Loucy (cell line): Measurements from ENCODE around the gene CMTM8.

Source experiments
- H2AFZ ChIP-seq: fragments of 200-600 bp; sonication (generic); 2 replicates; pipeline ENCODE4 v1.6.0; 2016; ENCODE audit warnings: antibody characterized with exemption, mild to moderate bottlenecking, low read length, moderate library complexity
- H3F3A ChIP-seq: fragments of 200-600 bp; 2 replicates; pipeline ENCODE4 v1.6.0; 2016; ENCODE audit warnings: antibody characterized with exemption, low read depth, mild to moderate bottlenecking
- H3K27me3 ChIP-seq: fragments of 200-600 bp; sonication (generic); 2 replicates; pipeline ENCODE4 v1.6.1; 2014; ENCODE audit warnings: low read length, mild to moderate bottlenecking; ENCODE audit not compliant: insufficient read depth, poor library complexity, severe bottlenecking
- H3K36me3 ChIP-seq: fragments of 200-600 bp; sonication (generic); 2 replicates; pipeline ENCODE4 v1.6.1; 2016; ENCODE audit warnings: low read length; ENCODE audit not compliant: insufficient read depth
- H3K4me1 ChIP-seq: fragments of 200-600 bp; sonication (generic); 2 replicates; pipeline ENCODE4 v1.5.1; 2014; ENCODE audit warnings: low read length, mild to moderate bottlenecking; ENCODE audit not compliant: insufficient read depth, poor library complexity, severe bottlenecking
- H3K4me2 ChIP-seq: fragments of 200-600 bp; sonication (generic); 2 replicates; pipeline ENCODE4 v1.6.0; 2014; ENCODE audit warnings: antibody characterized with exemption, low read length, low read depth, mild to moderate bottlenecking; ENCODE audit not compliant: poor library complexity, severe bottlenecking
- H3K4me3 ChIP-seq: fragments of 200-600 bp; sonication (generic); 2 replicates; pipeline ENCODE4 v1.5.1; 2014; ENCODE audit warnings: low read length, mild to moderate bottlenecking, mixed read lengths; ENCODE audit not compliant: poor library complexity, severe bottlenecking
- H3K79me2 ChIP-seq: fragments of 200-600 bp; sonication (generic); 2 replicates; pipeline ENCODE4 v1.6.1; 2014; ENCODE audit warnings: low read length; ENCODE audit not compliant: insufficient read depth
- H3K9ac ChIP-seq: fragments of 200-600 bp; sonication (generic); 2 replicates; pipeline ENCODE4 v1.6.0; 2014; ENCODE audit warnings: mild to moderate bottlenecking, low read depth, low read length, moderate library complexity; ENCODE audit not compliant: poor library complexity, severe bottlenecking
- H3K9me2 ChIP-seq: fragments of 200-600 bp; sonication (generic); replicated peaks from 2 replicates; pipeline ENCODE4 v1.6.1; 2016; ENCODE audit warnings: low read depth, low read length, mixed read lengths
- H3K9me3 ChIP-seq: fragments of 200-600 bp; sonication (generic); 2 replicates; pipeline ENCODE4 v1.6.1; 2014; ENCODE audit warnings: mild to moderate bottlenecking, antibody characterized with exemption, low read length, low read depth; ENCODE audit not compliant: insufficient read depth
- H4K20me1 ChIP-seq: fragments of 200-600 bp; sonication (generic); 2 replicates; pipeline ENCODE4 v1.6.0; 2014; ENCODE audit warnings: antibody characterized with exemption, low read length, mild to moderate bottlenecking; ENCODE audit not compliant: insufficient read depth, poor library complexity, severe bottlenecking
- EZH2phosphoT487 ChIP-seq: fragments of 200-600 bp; IDR thresholded peaks from 2 replicates; pipeline ENCODE4 v1.6.1; 2018; ENCODE audit warnings: antibody characterized with exemption, mild to moderate bottlenecking, moderate library complexity, borderline replicate concordance
- TF ChIP-seq, protein P1 (sequence below): fragments of 200-600 bp; sonication (generic); conservative IDR thresholded peaks from 2 replicates; pipeline ENCODE4 v1.5.1; 2014; ENCODE audit warnings: mild to moderate bottlenecking, antibody characterized with exemption, low read length

Gene CMTM8

DNA sequence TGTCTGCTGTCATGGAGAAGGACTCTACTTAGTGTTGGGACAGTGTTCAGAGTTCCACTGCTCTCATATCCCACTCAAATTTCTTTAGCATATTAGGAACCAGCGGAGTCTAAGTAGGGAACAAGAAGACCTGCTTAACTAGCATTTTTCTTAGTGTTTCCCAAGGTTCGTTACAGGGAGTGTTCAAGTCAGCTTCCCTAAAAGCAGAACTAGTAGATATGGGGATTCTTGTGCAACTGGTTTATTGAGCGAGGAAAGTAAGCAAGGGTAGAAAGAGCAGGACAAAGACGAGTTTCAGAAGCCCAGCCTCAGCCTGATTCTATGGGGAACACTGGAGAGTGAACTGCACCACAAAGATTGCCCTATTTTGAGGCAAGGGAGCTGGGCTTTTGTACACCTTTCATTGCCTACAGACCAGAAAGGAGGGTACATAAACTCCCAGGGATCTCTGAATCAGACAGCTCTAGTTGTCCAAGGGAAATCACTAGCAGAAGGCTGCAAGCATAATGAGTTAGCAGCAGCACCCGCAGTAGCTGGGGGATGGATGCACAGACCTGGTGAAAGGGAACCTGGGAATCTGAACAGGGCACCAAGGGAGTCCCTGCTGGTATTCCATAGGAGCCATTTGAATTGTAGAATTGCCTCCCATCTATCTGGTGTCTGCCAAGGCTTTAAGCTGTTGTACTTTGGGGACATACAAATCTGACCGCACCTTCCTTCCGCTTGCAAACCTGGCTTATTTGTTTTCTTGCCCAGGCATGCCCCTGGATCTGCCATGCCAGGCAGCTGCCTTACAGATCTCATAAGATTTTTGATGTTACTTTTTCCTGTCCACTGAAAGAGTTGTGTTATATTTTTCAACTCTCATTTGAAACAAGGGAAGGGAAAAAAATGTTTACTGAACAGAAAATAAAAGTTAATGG, 168.3 kb downstream of the CMTM8 start:
- Histone ChIP-seq H3K4me3 (no peak overlapping the region), H3K9me3 (no peaks in the 10 kb centered on the region), H3K36me3 (no peaks in the 10 kb centered on the region), H3F3A (no peaks in the 10 kb centered on the region), H3K79me2 (peaks cover 9% of the 10 kb centered on the region; the same call in 1 of the 2 replicates), H3K4me2 (peak overlapping the region; percentile 20), H3K4me1 (peaks cover 7% of the 10 kb centered on the region), H3K9ac (peak overlapping the region; percentile 42), H2AFZ (no peak overlapping the region), H3K9me2 (no peaks in the 10 kb centered on the region), H3K27me3 (no peaks in the 10 kb centered on the region), H4K20me1 (no peaks in the 10 kb centered on the region)
- TF ChIP-seq, protein P1, sequence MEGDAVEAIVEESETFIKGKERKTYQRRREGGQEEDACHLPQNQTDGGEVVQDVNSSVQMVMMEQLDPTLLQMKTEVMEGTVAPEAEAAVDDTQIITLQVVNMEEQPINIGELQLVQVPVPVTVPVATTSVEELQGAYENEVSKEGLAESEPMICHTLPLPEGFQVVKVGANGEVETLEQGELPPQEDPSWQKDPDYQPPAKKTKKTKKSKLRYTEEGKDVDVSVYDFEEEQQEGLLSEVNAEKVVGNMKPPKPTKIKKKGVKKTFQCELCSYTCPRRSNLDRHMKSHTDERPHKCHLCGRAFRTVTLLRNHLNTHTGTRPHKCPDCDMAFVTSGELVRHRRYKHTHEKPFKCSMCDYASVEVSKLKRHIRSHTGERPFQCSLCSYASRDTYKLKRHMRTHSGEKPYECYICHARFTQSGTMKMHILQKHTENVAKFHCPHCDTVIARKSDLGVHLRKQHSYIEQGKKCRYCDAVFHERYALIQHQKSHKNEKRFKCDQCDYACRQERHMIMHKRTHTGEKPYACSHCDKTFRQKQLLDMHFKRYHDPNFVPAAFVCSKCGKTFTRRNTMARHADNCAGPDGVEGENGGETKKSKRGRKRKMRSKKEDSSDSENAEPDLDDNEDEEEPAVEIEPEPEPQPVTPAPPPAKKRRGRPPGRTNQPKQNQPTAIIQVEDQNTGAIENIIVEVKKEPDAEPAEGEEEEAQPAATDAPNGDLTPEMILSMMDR: no peak
- TF ChIP-seq EZH2phosphoT487: no peak

GRCh38 chr3:32410367-32411246, 172.1 kb downstream of the CMTM8 start:
- no peaks in the 10 kb centered on the region for H3K9me2 ChIP-seq
- no peak for TF ChIP-seq EZH2phosphoT487
- TF ChIP-seq, protein P1: no peak
- H3K4me1 ChIP-seq: peaks cover 7% of the 10 kb centered on the region

DNA sequence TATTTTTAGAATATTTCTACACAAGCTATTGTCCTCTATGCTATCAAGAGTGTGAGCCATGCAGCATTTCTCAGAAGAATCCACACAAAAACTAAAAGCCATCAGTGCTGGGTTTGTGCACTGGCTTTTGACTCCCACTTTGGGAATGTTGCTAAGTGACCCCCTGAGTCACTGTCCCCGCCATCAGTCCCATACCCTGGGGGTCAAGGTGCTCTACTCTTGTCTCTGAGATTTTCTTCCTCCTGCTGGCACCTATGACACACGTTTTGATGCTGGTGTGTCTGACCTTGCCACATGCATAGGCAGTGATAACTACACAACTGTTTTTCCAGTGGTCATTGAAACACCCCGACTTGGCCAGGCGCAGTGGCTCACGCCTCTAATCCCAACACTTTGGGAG, 173.0 kb downstream of the CMTM8 start:
- Histone ChIP-seq H3K4me3 (no peak overlapping the region), H3K9ac (no peak overlapping the region), H3K9me3 (no peaks in the 10 kb centered on the region), H3K4me2 (no peak overlapping the region), H3K79me2 (0 out of 2 replicates have a peak, but pooled peaks cover 3% of the 10 kb centered on the region), H3K4me1 (peaks cover 2% of the 10 kb centered on the region), H4K20me1 (no peaks in the 10 kb centered on the region), H2AFZ (no peak overlapping the region), H3K27me3 (no peaks in the 10 kb centered on the region), H3K36me3 (no peaks in the 10 kb centered on the region), H3F3A (no peaks in the 10 kb centered on the region), H3K9me2 (no peaks in the 10 kb centered on the region)
- TF ChIP-seq EZH2phosphoT487: no peak
- TF ChIP-seq, protein P1: no peak

More at GRCh38 chr3:32410367-32411246, 172.1 kb downstream of the CMTM8 start:
- H3K4me2 ChIP-seq: no peak overlapping the region
- H3K9ac ChIP-seq: no peak overlapping the region
- no peaks in the 10 kb centered on the region for H4K20me1 ChIP-seq
- no peaks in the 10 kb centered on the region for H3K36me3 ChIP-seq
- no peaks in the 10 kb centered on the region for H3K9me3 ChIP-seq
- no peaks in the 10 kb centered on the region for H3F3A ChIP-seq
- no peaks in the 10 kb centered on the region for H3K27me3 ChIP-seq
- no peak overlapping the region for H2AFZ ChIP-seq
- H3K4me3 ChIP-seq: no peak overlapping the region
- H3K79me2 ChIP-seq: no peaks in the 10 kb centered on the region
